ENCODE data around the gene MARS1. TPM values are rescaled to one million over a fixed set of nuclear protein-coding genes. Genes with fewer than 3 reads are reported as not detected.
"Not testable (repeated sequence)": the region's sequence is repeated elsewhere in the genome, so short reads cannot be mapped to it uniquely, and the experiment has no call there.

MARS1 gene
- total and polyA plus RNA-seq, 2 experiments from 2014 or later: 117 to 147 TPM

- 95% methylated on average over 15 of the region's 15 CpGs for WGBS (ENCODE audit: low lambda C conversion rate, missing lambda C conversion rate)
- Histone ChIP-seq H3K36me3 (replicated peaks; ENCODE audit: insufficient read depth, low read depth) (no peaks in the 10 kb centered on the region), H3K4me3 (no peak overlapping the region), H3K27ac (no peak overlapping the region), H4K20me1 (ENCODE audit: insufficient read depth, poor library complexity, severe bottlenecking) (peaks cover 2% of the 10 kb centered on the region), H3K4me1 (ENCODE audit: insufficient read depth) (peaks cover 11% of the 10 kb centered on the region), H3K9me3 (ENCODE audit: low read depth) (no peaks in the 10 kb centered on the region), H3K27me3 (no peaks in the 10 kb centered on the region), H3K4me2 (no peak overlapping the region), H2AFZ (no peak overlapping the region), H3K9me2 (replicated peaks; ENCODE audit: insufficient read depth) (no peaks in the 10 kb centered on the region), H3K79me2 (peaks cover 27% of the 10 kb centered on the region)
- DNase-seq (ENCODE audit: low spot score): no peak
- TF ChIP-seq CTCF (IDR thresholded peaks at IDR 0.05; ENCODE audit: poor library complexity): peak; percentile 8
- no peak for TF ChIP-seq EZH2phosphoT487 (IDR thresholded peaks at IDR 0.05; ENCODE audit: low read depth, severe bottlenecking, unreplicated experiment)
- no peak for TF ChIP-seq EZH2 (IDR thresholded peaks at IDR 0.05; ENCODE audit: borderline replicate concordance)
Observed at GRCh38 chr12:57491393-57492280, 3.8 kb downstream of the MARS1 start.

GRCh38 chr12:57495051-57495701 lies 7.3 kb downstream of the MARS1 start:
- H3K4me2 ChIP-seq; H3K9me2 ChIP-seq (replicated peaks; ENCODE audit: insufficient read depth); H2AFZ ChIP-seq; H3K4me3 ChIP-seq; H3K27me3 ChIP-seq; H3K4me1 ChIP-seq (ENCODE audit: insufficient read depth); H3K79me2 ChIP-seq; H3K36me3 ChIP-seq (replicated peaks; ENCODE audit: insufficient read depth, low read depth); H3K9me3 ChIP-seq (ENCODE audit: low read depth); H4K20me1 ChIP-seq (ENCODE audit: insufficient read depth, poor library complexity, severe bottlenecking); H3K27ac ChIP-seq; DNase-seq (ENCODE audit: low spot score): not testable (repeated sequence)
- WGBS (ENCODE audit: low lambda C conversion rate, missing lambda C conversion rate): 96% methylated on average over 10 of the region's 48 CpGs

GRCh38 chr12:57496822-57497221 lies 9.0 kb downstream of the MARS1 start:
- Histone ChIP-seq H2AFZ (no peak overlapping the region), H3K36me3 (replicated peaks; ENCODE audit: insufficient read depth, low read depth) (no peaks in the 10 kb centered on the region), H4K20me1 (ENCODE audit: insufficient read depth, poor library complexity, severe bottlenecking) (no peaks in the 10 kb centered on the region), H3K4me1 (ENCODE audit: insufficient read depth) (no peaks in the 10 kb centered on the region), H3K4me2 (no peak overlapping the region), H3K27ac (no peak overlapping the region), H3K79me2 (no peaks in the 10 kb centered on the region), H3K9me3 (ENCODE audit: low read depth) (no peaks in the 10 kb centered on the region), H3K27me3 (no peaks in the 10 kb centered on the region), H3K4me3 (no peak overlapping the region), H3K9me2 (replicated peaks; ENCODE audit: insufficient read depth) (no peaks in the 10 kb centered on the region)
- DNase-seq (ENCODE audit: low spot score): no peak
- TF ChIP-seq CTCF (IDR thresholded peaks at IDR 0.05; ENCODE audit: poor library complexity): no peak

Data from hepatocyte (in vitro differentiated cells).